Measurements from ENCODE around the gene CPTP.

Gene CPTP

DNA sequence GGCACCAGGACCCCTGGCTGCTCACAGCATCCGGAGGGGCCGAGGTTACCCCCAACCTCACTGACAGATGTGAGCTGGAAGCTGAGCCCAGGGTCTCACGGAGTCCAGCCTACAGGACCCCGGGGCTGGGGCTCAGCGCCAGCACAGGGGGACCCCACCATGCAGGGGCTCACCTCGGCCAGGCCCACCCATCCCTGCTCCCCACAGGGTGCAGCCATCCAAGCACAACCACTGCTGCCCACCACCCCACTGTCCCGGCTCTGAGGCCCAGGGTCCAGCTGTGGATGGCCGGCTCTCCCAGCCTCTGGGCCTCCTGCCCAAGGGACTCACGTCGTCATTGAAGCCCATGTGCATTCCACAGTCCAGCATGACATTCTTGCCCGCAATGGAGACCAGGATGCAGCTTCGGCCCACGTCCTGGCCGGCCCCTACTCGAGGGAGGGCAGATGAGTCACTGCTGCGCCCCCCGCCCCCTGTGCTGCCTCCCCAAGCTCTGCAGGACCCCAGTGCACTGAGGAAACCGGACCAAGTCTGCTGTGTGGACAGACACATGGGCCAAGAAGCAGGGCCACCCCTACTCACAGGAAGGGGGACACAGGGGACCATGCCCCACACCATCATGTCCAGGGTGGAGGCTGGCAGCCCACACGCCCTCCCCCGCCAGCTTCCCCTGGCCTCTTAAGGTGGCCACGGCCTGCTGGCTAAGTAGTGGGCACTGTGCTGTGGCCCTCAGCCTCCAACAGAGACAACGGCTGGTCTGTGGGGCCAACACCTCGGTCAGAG, 3.7 kb upstream of the CPTP start:
- H3K27ac ChIP-seq: no peak overlapping the region
- peaks cover 68% of the 10 kb centered on the region for H3K36me3 ChIP-seq
- H3K9me3 ChIP-seq (ENCODE audit: severe bottlenecking): no peaks in the 10 kb centered on the region

DNA sequence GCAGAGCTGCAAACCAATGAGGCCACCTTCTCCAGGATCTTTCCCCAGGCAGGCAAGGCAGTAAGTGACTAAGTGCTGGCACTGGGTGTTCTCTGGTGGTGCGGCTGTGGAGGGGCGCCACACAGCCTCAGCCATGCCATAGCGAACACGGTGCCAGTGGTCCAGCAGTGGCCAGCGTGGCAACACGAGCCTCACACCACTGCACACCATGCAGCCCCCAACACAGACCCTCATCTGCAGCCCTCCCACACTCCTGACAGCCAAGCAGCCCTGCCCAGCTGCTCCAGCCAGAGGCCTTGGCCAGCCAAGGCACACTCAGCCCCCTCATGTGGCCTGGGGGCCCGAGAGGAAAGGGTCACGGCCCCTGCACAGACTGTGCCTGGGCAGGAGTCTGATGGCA, 3.1 kb upstream of the CPTP start:
- Histone ChIP-seq H3K9me3 (ENCODE audit: severe bottlenecking) (no peaks in the 10 kb centered on the region), H3K4me3 (ENCODE audit: low read depth, low read length) (no peak overlapping the region), H3K27ac (no peak overlapping the region), H3K36me3 (peaks cover 62% of the 10 kb centered on the region), H3K27me3 (ENCODE audit: insufficient read depth, low read depth, severe bottlenecking) (no peaks in the 10 kb centered on the region)
- DNase-seq: no peak
- TF ChIP-seq, protein P1, sequence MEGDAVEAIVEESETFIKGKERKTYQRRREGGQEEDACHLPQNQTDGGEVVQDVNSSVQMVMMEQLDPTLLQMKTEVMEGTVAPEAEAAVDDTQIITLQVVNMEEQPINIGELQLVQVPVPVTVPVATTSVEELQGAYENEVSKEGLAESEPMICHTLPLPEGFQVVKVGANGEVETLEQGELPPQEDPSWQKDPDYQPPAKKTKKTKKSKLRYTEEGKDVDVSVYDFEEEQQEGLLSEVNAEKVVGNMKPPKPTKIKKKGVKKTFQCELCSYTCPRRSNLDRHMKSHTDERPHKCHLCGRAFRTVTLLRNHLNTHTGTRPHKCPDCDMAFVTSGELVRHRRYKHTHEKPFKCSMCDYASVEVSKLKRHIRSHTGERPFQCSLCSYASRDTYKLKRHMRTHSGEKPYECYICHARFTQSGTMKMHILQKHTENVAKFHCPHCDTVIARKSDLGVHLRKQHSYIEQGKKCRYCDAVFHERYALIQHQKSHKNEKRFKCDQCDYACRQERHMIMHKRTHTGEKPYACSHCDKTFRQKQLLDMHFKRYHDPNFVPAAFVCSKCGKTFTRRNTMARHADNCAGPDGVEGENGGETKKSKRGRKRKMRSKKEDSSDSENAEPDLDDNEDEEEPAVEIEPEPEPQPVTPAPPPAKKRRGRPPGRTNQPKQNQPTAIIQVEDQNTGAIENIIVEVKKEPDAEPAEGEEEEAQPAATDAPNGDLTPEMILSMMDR (IDR thresholded peaks at IDR 0.05; ENCODE audit: low read depth, low read length): no peak

More for the DNA sequence above, 3.7 kb upstream of the CPTP start:
- no peaks in the 10 kb centered on the region for H3K27me3 ChIP-seq (ENCODE audit: insufficient read depth, low read depth, severe bottlenecking)
- no peak overlapping the region for H3K4me3 ChIP-seq (ENCODE audit: low read depth, low read length)
- no peak for DNase-seq
- TF ChIP-seq, protein P1 (IDR thresholded peaks at IDR 0.05; ENCODE audit: low read depth, low read length): no peak

DNA sequence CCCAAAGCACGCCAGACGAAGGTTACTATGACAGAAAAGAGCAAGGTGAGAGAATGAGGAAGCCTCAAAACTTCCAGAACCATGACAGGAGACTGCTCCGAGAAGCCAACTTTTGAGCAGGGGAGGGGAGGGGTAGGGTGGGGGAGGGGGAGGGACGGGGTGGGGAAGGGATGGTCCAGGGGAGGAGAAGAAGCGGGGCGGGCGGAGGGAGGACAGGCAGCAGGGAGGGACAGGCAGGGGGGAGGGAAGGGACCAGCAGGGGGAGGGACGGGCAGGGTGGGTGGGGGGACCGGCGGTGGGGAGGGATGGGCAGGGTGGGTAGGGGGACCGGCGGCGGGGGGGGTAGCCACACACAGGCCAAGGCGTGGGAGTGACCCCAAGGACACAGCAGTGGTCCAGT, 2.2 kb upstream of the CPTP start:
- Histone ChIP-seq H3K36me3 (peaks cover 57% of the 10 kb centered on the region), H3K4me3 (ENCODE audit: low read depth, low read length) (no peak overlapping the region), H3K27me3 (ENCODE audit: insufficient read depth, low read depth, severe bottlenecking) (no peaks in the 10 kb centered on the region), H3K9me3 (ENCODE audit: severe bottlenecking) (no peaks in the 10 kb centered on the region), H3K27ac (no peak overlapping the region)
- no peak for DNase-seq
- TF ChIP-seq, protein P1 (IDR thresholded peaks at IDR 0.05; ENCODE audit: low read depth, low read length): no peak

DNA sequence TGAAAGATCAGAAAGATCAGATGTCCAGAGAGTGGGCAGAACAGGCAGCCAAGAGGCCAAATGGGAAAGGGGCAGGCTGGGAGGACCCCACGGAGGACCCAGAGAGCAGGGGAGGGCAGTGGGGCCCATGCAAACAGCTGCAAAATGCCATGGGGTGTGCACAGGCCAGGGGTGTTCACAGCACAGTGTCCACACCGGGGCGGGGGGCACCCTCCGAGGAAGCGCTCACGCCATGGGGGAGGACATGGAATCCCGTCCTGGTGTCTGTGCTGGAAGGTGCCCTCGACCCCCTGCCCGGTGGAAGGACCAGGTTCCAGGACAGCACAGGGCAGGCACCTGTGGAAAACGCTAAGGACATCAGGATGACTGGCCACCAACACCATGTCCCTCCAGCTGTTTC, 1.6 kb upstream of the CPTP start:
- Histone ChIP-seq H3K4me3 (ENCODE audit: low read depth, low read length) (no peak overlapping the region), H3K27ac (no peak overlapping the region), H3K36me3 (peaks cover 57% of the 10 kb centered on the region), H3K27me3 (ENCODE audit: insufficient read depth, low read depth, severe bottlenecking) (no peaks in the 10 kb centered on the region), H3K9me3 (ENCODE audit: severe bottlenecking) (no peaks in the 10 kb centered on the region)
- TF ChIP-seq, protein P1 (IDR thresholded peaks at IDR 0.05; ENCODE audit: low read depth, low read length): no peak
- DNase-seq: no peak

DNA sequence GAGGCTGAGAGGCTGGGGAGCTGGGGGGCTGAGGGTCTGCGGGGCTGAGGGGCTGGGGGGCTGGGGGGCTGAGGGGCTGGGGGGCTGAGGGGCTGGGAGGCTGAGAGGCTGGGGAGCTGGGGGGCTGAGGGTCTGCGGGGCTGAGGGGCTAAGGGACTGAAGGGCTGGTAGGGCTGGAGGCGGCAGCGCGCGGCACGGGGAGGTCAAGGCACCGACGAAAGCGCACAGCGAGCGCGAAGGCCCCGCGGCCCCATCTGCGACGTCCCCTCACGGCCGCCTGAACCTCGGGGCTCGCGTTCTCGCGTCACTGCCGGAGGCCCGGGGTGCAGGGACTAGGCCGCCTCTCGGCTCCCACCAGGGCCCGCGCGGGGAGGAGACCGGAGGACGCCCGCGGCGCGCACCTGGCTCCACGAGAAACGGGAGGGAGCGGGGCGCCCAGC, 498 bp upstream of the CPTP start:
- no peak for DNase-seq
- peak overlapping the region; percentile 94 for H3K27ac ChIP-seq

More for the DNA sequence above, 498 bp upstream of the CPTP start:
- TF ChIP-seq, protein P1 (IDR thresholded peaks at IDR 0.05; ENCODE audit: low read depth, low read length): no peak
- no peaks in the 10 kb centered on the region for H3K9me3 ChIP-seq (ENCODE audit: severe bottlenecking)
- H3K4me3 ChIP-seq (ENCODE audit: low read depth, low read length): peak overlapping the region; percentile 93
- H3K27me3 ChIP-seq (ENCODE audit: insufficient read depth, low read depth, severe bottlenecking): no peaks in the 10 kb centered on the region
- H3K36me3 ChIP-seq: peaks cover 46% of the 10 kb centered on the region
